IPS-18a (cell line): ENCODE data around the gene NNT.
"Not testable (repeated sequence)": the region's sequence is repeated elsewhere in the genome, so short reads cannot be mapped to it uniquely, and the experiment has no call there.

ENCODE experiments used
- H3K27ac ChIP-seq: one replicate; pipeline ENCODE4 v1.5.1; 2013; ENCODE audit warnings: low read length
- H3K27me3 ChIP-seq: one replicate; pipeline ENCODE4 v1.6.1; 2013; ENCODE audit warnings: mild to moderate bottlenecking, low read length; ENCODE audit not compliant: control insufficient read depth, insufficient read depth
- H3K36me3 ChIP-seq: one replicate; pipeline ENCODE4 v1.6.1; 2013; ENCODE audit warnings: low read depth, low read length; ENCODE audit not compliant: control insufficient read depth
- H3K4me1 ChIP-seq: one replicate; pipeline ENCODE4 v1.6.1; 2013; ENCODE audit warnings: low read depth, low read length; ENCODE audit not compliant: control insufficient read depth
- H3K4me3 ChIP-seq: one replicate; pipeline ENCODE4 v1.5.1; 2013; ENCODE audit warnings: low read length
- H3K9ac ChIP-seq: one replicate; pipeline ENCODE4 v1.6.1; 2013; ENCODE audit warnings: mild to moderate bottlenecking, low read length, moderate library complexity
- H3K9me3 ChIP-seq: one replicate; pipeline ENCODE4 v1.6.1; 2013; ENCODE audit warnings: low read depth, low read length; ENCODE audit not compliant: control insufficient read depth

The NNT gene

DNA sequence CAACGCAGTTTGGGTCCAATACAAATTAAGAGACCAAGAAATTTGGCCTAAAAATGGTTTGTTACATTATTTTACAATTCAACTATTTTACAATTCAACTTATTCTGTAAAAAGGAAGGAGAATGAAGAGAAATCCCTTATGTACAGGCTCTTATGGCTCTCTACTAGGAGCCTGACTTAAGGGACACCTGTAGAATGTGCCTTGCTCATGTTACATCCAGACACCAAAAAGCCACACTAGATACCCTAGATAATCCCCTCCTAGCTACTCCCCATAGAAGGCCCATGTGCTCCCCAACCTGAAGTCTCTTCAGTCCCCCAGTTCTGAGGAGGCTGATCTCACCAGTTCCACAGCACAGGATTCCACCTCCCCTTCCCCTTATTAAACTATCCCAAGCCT lies 14.1 kb upstream of the NNT start:
- H3K9me3 ChIP-seq: no peaks in the 10 kb centered on the region
- no peaks in the 10 kb centered on the region for H3K36me3 ChIP-seq
- H3K9ac ChIP-seq: no peak overlapping the region
- no peaks in the 10 kb centered on the region for H3K27me3 ChIP-seq
- no peak overlapping the region for H3K27ac ChIP-seq
- no peak overlapping the region for H3K4me3 ChIP-seq
- no peaks in the 10 kb centered on the region for H3K4me1 ChIP-seq

- Histone ChIP-seq H3K27ac (no peak overlapping the region), H3K36me3 (no peaks in the 10 kb centered on the region), H3K27me3 (no peaks in the 10 kb centered on the region), H3K4me1 (no peaks in the 10 kb centered on the region), H3K9ac (no peak overlapping the region), H3K4me3 (no peak overlapping the region), H3K9me3 (no peaks in the 10 kb centered on the region)
Measured at GRCh38 chr5:43589310-43589709, 13.7 kb upstream of the NNT start.

DNA sequence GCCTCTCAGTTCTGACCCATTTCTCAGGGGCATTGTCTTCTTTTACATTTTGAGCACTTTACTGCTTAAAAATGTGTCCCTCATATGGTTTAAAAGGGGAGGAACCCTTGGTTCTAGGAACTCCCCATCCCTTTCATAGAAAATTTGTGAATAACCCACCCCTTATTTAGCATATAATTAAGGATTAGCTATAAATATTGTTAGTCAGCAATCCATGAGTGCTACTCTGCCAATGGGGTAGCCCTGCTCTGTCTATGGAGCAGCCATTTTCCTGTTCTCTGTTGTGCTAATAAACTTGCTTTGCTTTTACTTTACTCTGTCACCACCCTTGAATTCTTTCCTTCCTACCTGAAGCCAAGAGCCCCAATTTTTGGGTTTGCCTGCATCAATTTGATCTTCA lies 12.3 kb upstream of the NNT start:
- no peaks in the 10 kb centered on the region for H3K36me3 ChIP-seq
- no peak overlapping the region for H3K9ac ChIP-seq
- no peak overlapping the region for H3K27ac ChIP-seq
- H3K4me3 ChIP-seq: no peak overlapping the region
- H3K9me3 ChIP-seq: no peaks in the 10 kb centered on the region
- H3K27me3 ChIP-seq: no peaks in the 10 kb centered on the region
- H3K4me1 ChIP-seq: no peaks in the 10 kb centered on the region

- no peak overlapping the region for H3K9ac ChIP-seq
- H3K27me3 ChIP-seq: no peaks in the 10 kb centered on the region
- no peaks in the 10 kb centered on the region for H3K9me3 ChIP-seq
- no peak overlapping the region for H3K4me3 ChIP-seq
- H3K27ac ChIP-seq: no peak overlapping the region
- H3K4me1 ChIP-seq: no peaks in the 10 kb centered on the region
- no peaks in the 10 kb centered on the region for H3K36me3 ChIP-seq
Measured at GRCh38 chr5:43592363-43592762, 10.6 kb upstream of the NNT start.

GRCh38 chr5:43598927-43599326 lies 4.1 kb upstream of the NNT start:
- not testable (repeated sequence) for H3K9me3 ChIP-seq, H3K36me3 ChIP-seq, H3K4me3 ChIP-seq, H3K27ac ChIP-seq, H3K9ac ChIP-seq, H3K27me3 ChIP-seq
- peaks cover 15% of the 10 kb centered on the region for H3K4me1 ChIP-seq

DNA sequence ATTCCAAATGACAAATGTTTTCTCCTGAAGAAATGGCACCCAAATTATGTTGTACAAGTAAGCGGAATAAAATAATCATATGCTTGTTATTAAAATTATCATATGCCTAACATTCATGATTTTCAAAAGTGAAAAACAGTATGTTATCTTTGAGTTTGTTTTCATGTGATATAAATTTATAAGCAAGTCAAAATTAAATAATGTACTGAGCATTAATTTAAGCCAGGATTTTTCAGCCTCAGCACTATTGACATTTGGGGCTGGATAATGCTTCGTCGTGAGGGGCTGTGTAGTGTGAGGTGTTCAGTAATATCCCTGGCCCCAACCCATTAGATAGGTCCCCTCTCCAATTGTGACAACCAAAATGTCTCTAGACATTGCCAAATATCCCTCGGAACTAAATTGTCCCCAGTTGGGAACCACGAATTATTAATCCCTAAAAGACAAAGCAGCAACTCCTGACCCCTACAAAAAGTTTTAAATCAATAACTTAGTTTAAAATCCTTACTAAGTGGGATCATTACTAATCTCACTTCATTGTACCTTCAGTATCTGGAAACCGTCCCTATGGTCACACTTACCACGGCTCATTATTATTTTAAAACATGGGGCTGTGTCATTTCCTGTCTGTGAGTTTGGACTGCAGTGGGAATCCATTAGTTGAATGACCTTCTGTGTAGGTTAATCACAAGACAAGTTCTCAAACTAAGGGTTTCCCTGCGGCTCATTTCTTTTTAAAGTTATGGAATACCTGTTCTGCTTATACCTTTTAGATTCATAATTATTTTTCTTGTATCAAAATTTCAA lies 1.3 kb upstream of the NNT start:
- H3K9me3 ChIP-seq: no peaks in the 10 kb centered on the region
- H3K36me3 ChIP-seq: no peaks in the 10 kb centered on the region
- peak overlapping the region; percentile 90 for H3K4me3 ChIP-seq
- H3K27me3 ChIP-seq: peaks cover 13% of the 10 kb centered on the region
- no peak overlapping the region for H3K27ac ChIP-seq
- peak overlapping the region; percentile 89 for H3K9ac ChIP-seq
- H3K4me1 ChIP-seq: peaks cover 15% of the 10 kb centered on the region

DNA sequence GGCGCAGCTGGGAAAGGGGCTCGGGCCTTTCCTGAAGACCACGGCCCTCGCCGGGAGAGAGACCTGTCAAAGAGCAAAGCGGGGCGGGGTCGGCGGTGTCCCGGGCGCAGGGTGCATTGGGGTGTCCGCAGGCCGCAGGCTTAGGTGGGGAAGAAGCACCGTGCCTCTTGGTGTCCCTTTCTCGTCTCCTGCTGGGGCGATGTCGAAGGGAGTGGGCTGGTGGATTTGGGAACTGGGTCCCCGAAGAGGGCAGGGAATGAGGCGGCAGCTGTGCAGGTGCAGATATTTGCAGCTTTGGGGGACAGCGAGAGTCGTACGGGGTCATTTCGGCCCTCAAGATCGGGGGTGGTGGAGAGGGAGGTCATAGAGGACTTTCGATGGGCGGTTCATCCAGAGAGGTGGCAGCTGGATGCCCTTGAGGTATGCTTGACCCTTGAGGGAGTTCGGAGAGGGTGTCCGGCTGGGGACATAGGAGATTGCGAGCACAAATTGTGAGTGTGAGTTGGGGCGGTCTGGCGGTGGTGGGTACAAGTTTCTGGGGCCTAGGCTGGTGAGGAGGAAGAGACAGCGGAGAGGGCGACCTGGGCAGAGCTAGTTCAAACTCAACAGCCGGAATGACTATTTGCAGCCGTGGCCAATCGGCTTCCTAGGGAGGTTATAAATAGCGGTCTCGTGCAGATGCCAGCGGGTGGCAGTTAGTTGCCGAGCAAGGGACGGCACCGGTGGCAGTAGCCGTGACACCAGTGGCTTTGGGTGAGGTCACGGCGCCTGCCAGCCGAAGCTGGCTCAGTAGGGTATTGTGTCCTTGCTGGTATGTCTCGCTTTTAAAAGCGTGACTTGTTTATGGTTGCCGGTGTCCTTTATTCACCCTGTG lies 601 bp downstream of the NNT start:
- peak overlapping the region; percentile 90 for H3K4me3 ChIP-seq
- H3K36me3 ChIP-seq: no peaks in the 10 kb centered on the region
- peaks cover 13% of the 10 kb centered on the region for H3K27me3 ChIP-seq
- no peak overlapping the region for H3K27ac ChIP-seq
- peaks cover 15% of the 10 kb centered on the region for H3K4me1 ChIP-seq
- H3K9me3 ChIP-seq: no peaks in the 10 kb centered on the region
- peak overlapping the region; percentile 89 for H3K9ac ChIP-seq

DNA sequence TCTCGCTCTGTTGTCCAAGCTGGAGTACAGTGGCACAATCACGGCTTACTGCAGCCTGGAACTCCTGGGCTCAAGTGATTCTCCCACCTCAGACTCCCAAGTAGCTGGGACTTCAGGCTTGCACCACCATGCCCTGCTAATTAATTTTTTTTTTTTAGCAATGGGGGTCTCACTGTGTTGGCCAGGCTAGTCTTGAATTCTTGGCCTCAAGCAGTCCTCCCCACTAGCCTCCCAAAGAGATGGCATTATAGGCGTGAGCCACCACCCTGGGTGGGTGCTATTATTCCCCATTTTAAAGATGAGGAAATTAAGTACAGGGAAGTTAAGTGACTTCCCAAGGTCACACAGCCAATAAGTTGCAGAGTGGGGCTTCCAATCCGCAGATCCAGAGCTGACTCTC lies 1.7 kb downstream of the NNT start:
- H3K27ac ChIP-seq: no peak overlapping the region
- H3K4me3 ChIP-seq: no peak overlapping the region
- H3K36me3 ChIP-seq: no peaks in the 10 kb centered on the region
- peaks cover 12% of the 10 kb centered on the region for H3K4me1 ChIP-seq
- H3K27me3 ChIP-seq: peaks cover 13% of the 10 kb centered on the region
- no peaks in the 10 kb centered on the region for H3K9me3 ChIP-seq
- no peak overlapping the region for H3K9ac ChIP-seq

DNA sequence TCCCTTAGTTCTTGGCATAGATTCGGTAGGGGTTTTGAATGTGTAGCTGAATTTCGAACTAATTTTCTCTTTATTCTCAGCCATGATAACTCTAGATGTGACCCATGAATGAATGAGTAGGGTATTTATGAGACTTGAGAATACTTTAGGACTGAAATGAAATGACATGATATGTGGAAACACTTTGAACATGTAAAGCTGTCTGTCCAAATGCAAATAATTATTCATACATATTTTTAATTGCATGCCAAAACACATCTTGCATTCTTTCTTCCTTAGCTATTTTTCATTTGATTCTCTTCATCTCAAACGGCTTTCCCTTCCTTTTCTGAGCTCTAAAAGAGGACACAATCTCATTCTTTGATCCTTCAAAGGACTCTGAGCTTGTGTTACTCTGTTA lies 3.4 kb downstream of the NNT start:
- no peak overlapping the region for H3K4me3 ChIP-seq
- H3K27me3 ChIP-seq: peaks cover 13% of the 10 kb centered on the region
- peaks cover 9% of the 10 kb centered on the region for H3K4me1 ChIP-seq
- H3K9ac ChIP-seq: no peak overlapping the region
- H3K9me3 ChIP-seq: no peaks in the 10 kb centered on the region
- H3K27ac ChIP-seq: no peak overlapping the region
- H3K36me3 ChIP-seq: no peaks in the 10 kb centered on the region

DNA sequence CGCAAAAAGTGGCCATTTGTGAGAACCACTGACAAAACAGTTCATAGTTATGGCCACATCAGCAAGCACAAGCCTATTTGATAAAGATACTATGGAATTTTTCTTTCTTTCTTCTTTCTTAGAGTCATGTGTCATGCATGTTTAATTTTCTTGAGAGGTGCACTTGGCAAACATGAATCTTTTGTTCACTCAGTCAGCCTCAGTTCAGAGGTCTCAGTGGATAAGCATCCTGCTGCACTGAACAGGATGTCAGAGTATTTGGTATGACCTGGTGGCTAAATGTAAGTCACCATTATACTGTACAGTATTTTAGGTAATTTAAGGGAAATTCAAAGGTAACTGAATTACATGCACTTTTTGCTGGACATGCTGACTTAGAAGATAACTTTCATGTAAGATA lies 5.4 kb downstream of the NNT start:
- Histone ChIP-seq H3K9me3 (no peaks in the 10 kb centered on the region), H3K27ac (no peak overlapping the region), H3K36me3 (peaks cover 4% of the 10 kb centered on the region), H3K27me3 (peaks cover 10% of the 10 kb centered on the region), H3K4me3 (no peak overlapping the region), H3K9ac (no peak overlapping the region), H3K4me1 (no peaks in the 10 kb centered on the region)

DNA sequence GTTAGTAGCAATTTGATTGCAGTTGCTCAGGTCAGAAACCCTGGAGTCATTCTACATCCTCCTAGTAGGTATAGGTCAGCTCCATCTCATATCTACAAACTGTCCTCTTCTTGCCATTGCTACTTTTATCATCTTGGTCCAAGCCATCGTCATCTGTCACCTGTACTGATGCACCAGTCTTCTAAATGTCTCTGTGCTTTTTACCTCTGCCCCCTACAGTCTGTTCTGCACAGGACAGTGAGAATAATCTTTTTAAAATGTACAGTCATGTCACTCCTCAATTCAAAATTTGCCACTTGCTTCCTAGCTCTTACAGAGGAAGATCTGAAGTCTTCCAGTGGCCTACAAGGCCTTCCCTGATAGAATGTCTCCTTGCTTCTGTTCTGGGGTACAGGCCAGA lies 6.8 kb downstream of the NNT start:
- Histone ChIP-seq H3K36me3 (peaks cover 4% of the 10 kb centered on the region), H3K27ac (no peak overlapping the region)

More for the DNA sequence above, 6.8 kb downstream of the NNT start:
- no peaks in the 10 kb centered on the region for H3K9me3 ChIP-seq
- no peaks in the 10 kb centered on the region for H3K27me3 ChIP-seq
- no peak overlapping the region for H3K4me3 ChIP-seq
- no peak overlapping the region for H3K9ac ChIP-seq
- no peaks in the 10 kb centered on the region for H3K4me1 ChIP-seq
